Muscle of back (tissue), 11 donors: ENCODE measurements around the gene NCK2. TPM values are rescaled to one million over a fixed set of nuclear protein-coding genes. Genes with fewer than 3 reads are reported as not detected.

Experiments
- DNase-seq, 3 donors: peaks; one replicate each; pipeline versions ENCODE4 v3.0.0 to v3.0.0-alpha.2; 2013
- polyA plus RNA-seq, 10 donors: library from polyadenylated mRNA; unstranded; fragments of 120-200 nt; gene quantifications; one replicate each; pipeline ENCODE4 v1.2.1, GENCODE V29; 2013; ENCODE audit not compliant: insufficient read length in 10 of 10

NCK2 gene
- polyA plus RNA-seq, 10 donors: 60.1 to 90.4 (median 69.6) TPM

- no peak for DNase-seq
These were observed 31.3 kb downstream of the NCK2 start for GRCh38 chr2:105775809-105776559.

- no peak for DNase-seq
These were observed 31.8 kb downstream of the NCK2 start for GRCh38 chr2:105776560-105776928.

- peak in 1 of 3 donors; percentile 41 for DNase-seq
These were observed 32.3 kb downstream of the NCK2 start for GRCh38 chr2:105777031-105777482.

- DNase-seq: no peak
These were observed 32.9 kb downstream of the NCK2 start for GRCh38 chr2:105777506-105778055.

GRCh38 chr2:105778080-105778607 lies 33.4 kb downstream of the NCK2 start:
- no peak for DNase-seq

GRCh38 chr2:105779394-105779793 lies 34.7 kb downstream of the NCK2 start:
- no peak for DNase-seq

- no peak for DNase-seq
These were observed 35.9 kb downstream of the NCK2 start for GRCh38 chr2:105780606-105781005.

- no peak for DNase-seq
These were observed 36.7 kb downstream of the NCK2 start for GRCh38 chr2:105781274-105781978.

GRCh38 chr2:105782123-105782522 lies 37.4 kb downstream of the NCK2 start:
- no peak for DNase-seq

- DNase-seq: no peak
These were observed 37.9 kb downstream of the NCK2 start for GRCh38 chr2:105782646-105783045.

GRCh38 chr2:105783151-105783738 lies 38.5 kb downstream of the NCK2 start:
- no peak for DNase-seq

- no peak for DNase-seq
These were observed 39.3 kb downstream of the NCK2 start for GRCh38 chr2:105783972-105784371.

- no peak for DNase-seq
These were observed 39.9 kb downstream of the NCK2 start for GRCh38 chr2:105784589-105784988.

- no peak for DNase-seq
These were observed 40.6 kb downstream of the NCK2 start for GRCh38 chr2:105785095-105785847.

GRCh38 chr2:105786231-105787230 lies 41.8 kb downstream of the NCK2 start:
- no peak for DNase-seq

GRCh38 chr2:105787376-105788318 lies 42.9 kb downstream of the NCK2 start:
- no peak for DNase-seq

GRCh38 chr2:105788670-105789290 lies 44.1 kb downstream of the NCK2 start:
- DNase-seq: no peak

- DNase-seq: peak in 1 of 3 donors; percentile 69
These were observed 45.2 kb downstream of the NCK2 start for GRCh38 chr2:105789745-105790460.
